Osteoblast (primary cell): Measurements from ENCODE around the gene DCAF10. TPM values are rescaled to one million over a fixed set of nuclear protein-coding genes. Genes with fewer than 3 reads are reported as not detected.
"Not testable (repeated sequence)": the region's sequence is repeated elsewhere in the genome, so short reads cannot be mapped to it uniquely, and the experiment has no call there.

ENCODE experiments used
- DNase-seq: peaks from one replicate; pipeline ENCODE4 v3.0.0; 2011; ENCODE audit warnings: low spot score, mixed read lengths; ENCODE audit not compliant: insufficient read length; ENCODE audit errors: missing footprints
- H2AFZ ChIP-seq: 2 replicates; pipeline ENCODE4 v1.6.0; 2011; ENCODE audit warnings: mild to moderate bottlenecking, low read length
- H3K27ac ChIP-seq: 2 replicates; pipeline ENCODE4 v1.5.1; 2011; ENCODE audit warnings: mild to moderate bottlenecking, low read depth, low read length, moderate library complexity
- H3K27me3 ChIP-seq: 2 replicates; pipeline ENCODE4 v1.6.0; 2012; ENCODE audit warnings: mild to moderate bottlenecking, control low read depth, inconsistent platforms, low read length, moderate library complexity; ENCODE audit not compliant: insufficient read depth
- H3K36me3 ChIP-seq: 2 replicates; pipeline ENCODE4 v1.5.1; 2011; ENCODE audit warnings: mild to moderate bottlenecking, low read length, control low read depth, moderate library complexity; ENCODE audit not compliant: insufficient read depth
- H3K4me1 ChIP-seq: 2 replicates; pipeline ENCODE4 v1.5.1; 2011; ENCODE audit warnings: mild to moderate bottlenecking, low read length, control low read depth, moderate library complexity; ENCODE audit not compliant: insufficient read depth
- H3K4me2 ChIP-seq: 2 replicates; pipeline ENCODE4 v1.6.0; 2011; ENCODE audit warnings: mild to moderate bottlenecking, low read length; ENCODE audit not compliant: insufficient read depth
- H3K4me3 ChIP-seq: fragments of 200-600 bp; sonication (generic); 3 replicates; pipeline ENCODE4 v1.5.1; 2012; ENCODE audit warnings: mild to moderate bottlenecking, low read length, inconsistent platforms; ENCODE audit not compliant: insufficient read depth
- H3K79me2 ChIP-seq: 2 replicates; pipeline ENCODE4 v1.6.0; 2012; ENCODE audit warnings: mild to moderate bottlenecking, low read length, control low read depth, inconsistent platforms; ENCODE audit not compliant: insufficient read depth
- H3K9me3 ChIP-seq: 2 replicates; pipeline ENCODE4 v1.5.1; 2011; ENCODE audit warnings: low read depth, low read length, control low read depth
- H4K20me1 ChIP-seq: 2 replicates; pipeline ENCODE4 v1.6.0; 2012; ENCODE audit warnings: mild to moderate bottlenecking, low read length, control low read depth; ENCODE audit not compliant: insufficient read depth
- CTCF ChIP-seq: IDR thresholded peaks from 2 replicates; pipeline ENCODE4 v1.5.1; 2011; ENCODE audit warnings: mild to moderate bottlenecking, low read depth, low read length, moderate library complexity; ENCODE audit errors: extremely low read depth
- total RNA-seq: library from RNA; depleted of rRNA; stranded (reverse); fragments of >200 nt; gene quantifications from 2 replicates; pipeline ENCODE4 v1.2.3, GENCODE V29; 2012

The DCAF10 gene
- total RNA-seq, 1 donor: 30.4 TPM

GRCh38 chr9:37801287-37801850, 772 bp downstream of the DCAF10 start:
- Histone ChIP-seq H3K4me3 (peak overlapping the region; percentile 93), H2AFZ (peak overlapping the region; percentile 100), H3K79me2 (peaks cover 58% of the 10 kb centered on the region), H4K20me1 (peaks cover 23% of the 10 kb centered on the region), H3K4me1 (peaks cover 18% of the 10 kb centered on the region), H3K27me3 (no peaks in the 10 kb centered on the region), H3K36me3 (no peaks in the 10 kb centered on the region), H3K27ac (peak overlapping the region; percentile 74), H3K4me2 (peak overlapping the region; percentile 91), H3K9me3 (no peaks in the 10 kb centered on the region)
- peak; percentile 88 for DNase-seq
- no peak for TF ChIP-seq CTCF

GRCh38 chr9:37801959-37802711, 1.5 kb downstream of the DCAF10 start:
- Histone ChIP-seq H3K36me3 (no peaks in the 10 kb centered on the region), H3K27ac (peak overlapping the region; percentile 74), H2AFZ (no peak overlapping the region), H3K4me2 (peak overlapping the region; percentile 91), H3K9me3 (no peaks in the 10 kb centered on the region), H3K27me3 (no peaks in the 10 kb centered on the region), H3K4me1 (peaks cover 18% of the 10 kb centered on the region), H3K79me2 (peaks cover 65% of the 10 kb centered on the region), H3K4me3 (peak overlapping the region; percentile 93), H4K20me1 (peaks cover 29% of the 10 kb centered on the region)
- DNase-seq: no peak
- TF ChIP-seq CTCF: no peak

- H3K4me3 ChIP-seq: no peak overlapping the region
- H2AFZ ChIP-seq: no peak overlapping the region
- H3K9me3 ChIP-seq: no peaks in the 10 kb centered on the region
- H3K36me3 ChIP-seq: no peaks in the 10 kb centered on the region
- no peak overlapping the region for H3K27ac ChIP-seq
- H4K20me1 ChIP-seq: peaks cover 46% of the 10 kb centered on the region
- peaks cover 86% of the 10 kb centered on the region for H3K79me2 ChIP-seq
- peaks cover 15% of the 10 kb centered on the region for H3K4me1 ChIP-seq
- no peak for DNase-seq
- H3K27me3 ChIP-seq: no peaks in the 10 kb centered on the region
- H3K4me2 ChIP-seq: no peak overlapping the region
- TF ChIP-seq CTCF: no peak
These were observed 5.7 kb downstream of the DCAF10 start for GRCh38 chr9:37806271-37806670.

- H3K4me1 ChIP-seq, H3K9me3 ChIP-seq, H2AFZ ChIP-seq, H3K4me3 ChIP-seq, H3K4me2 ChIP-seq, DNase-seq, H3K36me3 ChIP-seq, H3K27ac ChIP-seq, H3K27me3 ChIP-seq: not testable (repeated sequence)
- H3K79me2 ChIP-seq: peaks cover 81% of the 10 kb centered on the region
- H4K20me1 ChIP-seq: peaks cover 31% of the 10 kb centered on the region
These were observed 9.1 kb downstream of the DCAF10 start for GRCh38 chr9:37809676-37810075.
